Esophagus muscularis mucosa (tissue), 3 donors: Measurements from ENCODE around the gene FAM120B.

Experiments
- CTCF ChIP-seq, 3 experiments: fragments of 200-600 bp in 2 of 3; fragments of 450-650 bp in 1 of 3; sonication (generic) in 2 of 3; IDR thresholded peaks; one replicate each; pipeline ENCODE4 v1.5.1; 2017 to 2019; ENCODE audit warnings: antibody characterized with exemption in 3 of 3, mild to moderate bottlenecking in 2 of 3, moderate library complexity in 1 of 3
- POLR2AphosphoS5 ChIP-seq, 2 donors: sonication (generic); formaldehyde crosslinking; IDR thresholded peaks; one replicate each; pipeline ENCODE4 v1.6.1; 2017; ENCODE audit warnings: antibody characterized with exemption in 2 of 2

- no peak for TF ChIP-seq POLR2AphosphoS5 (IDR thresholded peaks at IDR 0.05)
- TF ChIP-seq CTCF (IDR thresholded peaks at IDR 0.05), result no peak
These were observed 101.4 kb downstream of the FAM120B start for GRCh38 chr6:170407932-170408331.
